SK-N-MC (cell line): ENCODE data around the gene PARD3B.

Experiments
- DNase-seq: peaks from one replicate; pipeline ENCODE4 v3.0.0-alpha.2; 2011; ENCODE audit warnings: low read depth, low spot score
- H3K27ac ChIP-seq: fragments of 200-600 bp; sonication (generic); 2 replicates; pipeline ENCODE4 v1.5.1; 2016; ENCODE audit warnings: mixed run types
- H3K36me3 ChIP-seq: fragments of 200-600 bp; sonication (generic); 2 replicates; pipeline ENCODE4 v1.6.1; 2017; ENCODE audit warnings: antibody characterized with exemption, low read length, mixed read lengths; ENCODE audit not compliant: insufficient read depth
- H3K4me3 ChIP-seq: fragments of 200-600 bp; sonication (generic); 2 replicates; pipeline ENCODE4 v1.5.1; 2016
- H3K9ac ChIP-seq: fragments of 200-600 bp; sonication (generic); 2 replicates; pipeline ENCODE4 v1.8.0; 2017; ENCODE audit warnings: mixed run types, mixed read lengths; ENCODE audit not compliant: insufficient read length
- H3K9me3 ChIP-seq: fragments of 200-600 bp; sonication (generic); 2 replicates; pipeline ENCODE4 v1.6.1; 2017; ENCODE audit warnings: low read depth, mild to moderate bottlenecking, antibody characterized with exemption, low read length, moderate library complexity, mixed read lengths
- EZH2 ChIP-seq: fragments of 200-600 bp; sonication (generic); IDR thresholded peaks from one replicate; pipeline ENCODE4 v1.6.1; 2017; ENCODE audit warnings: antibody characterized with exemption
- FOXP2 ChIP-seq: optimal IDR thresholded peaks from 2 replicates; pipeline ENCODE3; 2011; ENCODE audit warnings: mild to moderate bottlenecking, moderate library complexity; ENCODE audit not compliant: insufficient read depth; ENCODE audit errors: extremely low read length, control extremely low read depth
- POLR2AphosphoS5 ChIP-seq: IDR thresholded peaks from 2 replicates; pipeline ENCODE4 v1.6.1; 2012; ENCODE audit warnings: mild to moderate bottlenecking, low read depth, low read length, borderline replicate concordance

PARD3B gene

DNA sequence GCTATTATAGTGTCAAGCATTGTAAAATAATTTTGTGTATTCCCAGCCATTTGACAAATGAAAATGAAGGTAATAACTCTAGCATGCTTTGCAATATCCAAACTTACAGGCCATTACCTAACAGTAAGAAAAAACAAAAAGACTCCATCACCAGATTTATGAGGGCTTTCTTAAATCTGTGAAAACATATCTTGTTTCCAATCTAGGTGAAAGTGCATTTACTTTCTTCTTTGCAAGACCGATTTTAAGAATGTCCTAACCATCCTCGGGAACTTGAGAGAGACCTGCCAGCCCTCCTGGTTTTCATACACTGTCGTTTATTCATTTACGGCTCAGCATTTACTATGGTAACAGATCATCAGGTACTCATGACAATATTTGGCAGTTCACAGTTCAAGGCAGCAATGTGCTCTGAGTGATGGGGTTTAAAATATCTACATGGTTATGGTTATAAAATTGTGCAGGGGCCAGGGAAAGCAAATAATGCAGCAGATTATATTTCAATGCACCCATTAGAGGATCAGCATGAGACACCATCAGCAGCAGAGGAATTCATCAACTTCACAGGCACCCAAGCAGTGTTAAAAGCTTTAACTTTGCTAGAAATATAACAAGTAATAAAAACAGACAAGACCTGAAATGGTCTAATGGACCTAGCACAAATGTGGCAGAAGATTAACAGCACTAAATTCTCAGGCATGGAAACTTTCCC lies 34.4 kb upstream of the PARD3B start:
- Histone ChIP-seq H3K27ac (no peak overlapping the region), H3K9me3 (no peaks in the 10 kb centered on the region), H3K36me3 (no peaks in the 10 kb centered on the region), H3K9ac (no peak overlapping the region), H3K4me3 (no peak overlapping the region)
- no peak for TF ChIP-seq FOXP2
- TF ChIP-seq POLR2AphosphoS5: no peak
- TF ChIP-seq EZH2: no peak
- no peak for DNase-seq

DNA sequence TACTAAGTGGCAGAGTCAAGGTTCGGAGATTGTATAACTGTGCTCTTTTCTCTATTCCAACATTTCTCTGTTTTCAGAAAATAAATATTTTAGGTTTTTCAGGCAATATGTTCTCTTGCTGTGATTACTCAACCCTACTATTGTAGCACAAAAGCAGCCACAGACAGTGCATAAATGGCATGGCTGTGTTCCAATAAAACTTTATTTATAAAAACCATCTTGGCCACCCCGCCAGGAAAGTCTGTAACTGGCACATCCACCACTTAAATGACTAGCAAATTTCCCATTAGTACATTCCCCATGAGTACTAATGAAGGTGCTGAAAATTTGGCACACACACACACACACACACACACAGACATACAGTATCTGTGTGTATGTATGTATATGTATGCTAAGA lies 30.8 kb upstream of the PARD3B start:
- no peak for DNase-seq
- Histone ChIP-seq H3K9me3 (no peaks in the 10 kb centered on the region), H3K4me3 (no peak overlapping the region), H3K27ac (no peak overlapping the region), H3K36me3 (no peaks in the 10 kb centered on the region), H3K9ac (no peak overlapping the region)
- no peak for TF ChIP-seq FOXP2
- no peak for TF ChIP-seq EZH2
- TF ChIP-seq POLR2AphosphoS5: no peak

DNA sequence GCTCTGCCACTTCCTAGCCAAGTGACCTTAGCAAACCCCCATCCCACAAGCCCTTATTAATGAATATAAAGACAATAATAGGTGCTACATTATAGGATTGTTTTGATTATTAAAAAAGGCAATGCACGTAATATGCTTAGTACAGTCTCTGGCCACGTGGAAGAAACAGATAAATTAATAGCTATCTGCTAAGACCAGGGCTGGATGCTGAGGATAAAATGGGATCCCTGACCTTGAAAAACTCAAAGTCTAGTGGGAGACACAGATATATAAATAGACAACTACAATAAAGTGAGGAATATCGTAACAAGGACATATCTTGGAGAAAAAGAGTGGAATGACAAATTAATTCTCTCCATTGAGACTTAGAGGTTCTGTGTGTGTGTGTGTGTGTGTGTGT lies 29.9 kb upstream of the PARD3B start:
- H3K9me3 ChIP-seq: no peaks in the 10 kb centered on the region
- H3K4me3 ChIP-seq: no peak overlapping the region
- H3K36me3 ChIP-seq: no peaks in the 10 kb centered on the region
- H3K27ac ChIP-seq: no peak overlapping the region
- H3K9ac ChIP-seq: no peak overlapping the region
- TF ChIP-seq POLR2AphosphoS5: no peak
- TF ChIP-seq EZH2: no peak
- no peak for TF ChIP-seq FOXP2
- DNase-seq: no peak

DNA sequence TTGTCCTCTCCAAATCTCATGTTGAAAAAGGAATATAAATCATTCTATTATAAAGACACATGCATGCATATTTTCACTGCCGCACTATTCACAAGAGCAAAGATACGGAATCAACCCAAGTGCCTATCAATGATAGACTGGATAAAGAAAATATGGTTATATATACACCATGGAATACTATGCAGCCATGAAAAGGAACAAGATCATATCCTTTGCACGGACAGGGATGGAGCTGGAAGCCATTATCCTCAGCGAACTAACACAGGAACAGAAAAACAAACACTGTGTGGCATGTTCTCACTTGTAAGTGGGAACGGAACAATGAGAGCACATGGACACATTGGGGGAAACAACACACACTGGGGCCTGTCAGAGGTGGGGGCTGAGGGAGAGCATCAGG lies 28.1 kb upstream of the PARD3B start:
- no peak for DNase-seq
- Histone ChIP-seq H3K9me3 (no peaks in the 10 kb centered on the region), H3K4me3 (no peak overlapping the region), H3K36me3 (no peaks in the 10 kb centered on the region), H3K9ac (no peak overlapping the region), H3K27ac (no peak overlapping the region)
- TF ChIP-seq FOXP2 (no peak), POLR2AphosphoS5 (no peak), EZH2 (no peak)

DNA sequence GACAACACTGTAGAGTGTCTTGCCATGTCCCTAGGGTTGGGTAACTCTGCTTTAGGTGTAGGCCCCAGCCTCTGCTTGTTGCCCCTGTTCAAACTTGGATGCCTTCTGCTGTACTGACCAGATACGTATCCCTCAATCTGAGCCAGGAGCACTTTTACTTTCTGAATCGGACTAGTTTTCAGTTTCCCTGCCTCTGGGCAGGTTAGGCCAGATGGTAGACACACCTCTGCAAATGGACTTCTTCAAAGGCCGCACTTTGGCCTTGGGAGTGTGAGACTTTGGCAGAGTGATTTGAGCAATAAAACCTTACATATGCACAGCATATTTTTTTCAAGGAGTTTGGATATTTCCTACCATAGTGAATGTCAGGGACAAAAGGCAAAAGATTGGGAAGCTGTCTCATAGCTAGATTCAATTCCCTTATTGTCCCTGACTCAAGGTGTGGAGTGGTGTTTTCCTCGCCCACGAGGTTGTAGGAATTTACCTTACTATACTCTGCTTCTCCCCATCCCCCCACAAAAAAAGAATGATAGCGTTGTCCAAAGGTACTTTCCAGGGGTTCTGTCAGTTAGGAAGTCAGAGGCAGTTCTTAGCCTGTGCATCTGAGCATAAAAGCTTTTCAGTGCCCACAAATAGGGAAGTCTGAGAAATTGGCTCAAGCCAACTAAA lies 15.3 kb upstream of the PARD3B start:
- Histone ChIP-seq H3K9ac (no peak overlapping the region), H3K36me3 (no peaks in the 10 kb centered on the region), H3K27ac (no peak overlapping the region), H3K9me3 (no peaks in the 10 kb centered on the region), H3K4me3 (no peak overlapping the region)
- DNase-seq: no peak
- TF ChIP-seq POLR2AphosphoS5: no peak
- TF ChIP-seq FOXP2: no peak
- TF ChIP-seq EZH2: no peak

DNA sequence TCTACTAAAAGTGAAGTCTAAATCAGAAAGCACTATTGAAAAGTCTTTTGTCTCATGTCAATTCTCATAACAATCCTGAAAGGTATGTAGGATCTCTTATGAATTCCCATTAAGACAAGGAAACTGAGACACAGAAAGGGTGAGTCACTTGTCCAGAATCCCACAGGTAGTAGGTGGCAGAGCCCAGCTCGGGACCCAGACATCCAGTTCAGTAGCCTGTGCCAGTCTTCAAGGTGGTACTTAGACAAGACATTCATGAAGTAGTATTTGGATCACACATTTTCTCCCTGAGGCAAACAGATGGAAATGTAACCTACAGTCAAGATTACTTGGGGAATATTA lies 14.8 kb upstream of the PARD3B start:
- no peak overlapping the region for H3K9ac ChIP-seq
- no peak overlapping the region for H3K4me3 ChIP-seq
- H3K27ac ChIP-seq: no peak overlapping the region
- no peaks in the 10 kb centered on the region for H3K9me3 ChIP-seq
- TF ChIP-seq EZH2 (no peak), FOXP2 (no peak), POLR2AphosphoS5 (no peak)
- DNase-seq: no peak
- no peaks in the 10 kb centered on the region for H3K36me3 ChIP-seq

DNA sequence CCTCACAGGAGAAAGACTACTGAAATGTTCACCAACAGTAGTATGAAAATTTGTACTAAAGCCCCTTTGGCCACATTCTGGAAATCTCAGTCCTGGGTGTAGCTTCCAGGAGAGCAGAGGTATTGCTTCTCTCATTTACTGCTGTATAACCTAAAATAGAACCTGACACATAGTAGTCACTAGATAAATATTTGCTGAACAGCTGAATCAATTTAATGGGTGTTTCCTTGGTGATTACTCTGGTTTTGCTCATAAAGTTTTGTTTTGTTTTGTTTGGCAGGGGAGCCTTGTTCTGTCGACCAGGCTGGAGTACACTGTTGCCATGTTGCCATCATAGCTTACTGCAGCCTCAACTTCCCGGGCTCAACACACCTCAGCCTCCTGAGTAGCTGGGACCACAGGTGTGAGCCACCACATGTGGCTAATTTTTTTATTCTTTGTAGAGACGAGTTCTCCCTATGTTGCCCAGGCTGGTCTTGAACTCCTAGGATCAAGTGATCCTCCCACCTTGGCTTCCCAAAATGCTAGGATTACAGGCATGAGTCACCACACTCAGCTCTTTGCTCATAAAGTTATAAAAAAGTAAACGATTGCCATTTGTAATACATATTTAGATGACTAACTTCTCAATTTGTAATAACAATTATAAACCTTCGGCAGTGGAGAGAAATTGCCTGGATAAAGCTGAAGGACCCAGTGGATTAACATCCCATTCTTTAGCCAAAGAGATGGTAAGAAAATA lies 11.5 kb upstream of the PARD3B start:
- Histone ChIP-seq H3K4me3 (no peak overlapping the region), H3K9me3 (no peaks in the 10 kb centered on the region), H3K9ac (no peak overlapping the region), H3K27ac (no peak overlapping the region), H3K36me3 (no peaks in the 10 kb centered on the region)
- TF ChIP-seq EZH2 (no peak), POLR2AphosphoS5 (no peak), FOXP2 (no peak)
- no peak for DNase-seq

DNA sequence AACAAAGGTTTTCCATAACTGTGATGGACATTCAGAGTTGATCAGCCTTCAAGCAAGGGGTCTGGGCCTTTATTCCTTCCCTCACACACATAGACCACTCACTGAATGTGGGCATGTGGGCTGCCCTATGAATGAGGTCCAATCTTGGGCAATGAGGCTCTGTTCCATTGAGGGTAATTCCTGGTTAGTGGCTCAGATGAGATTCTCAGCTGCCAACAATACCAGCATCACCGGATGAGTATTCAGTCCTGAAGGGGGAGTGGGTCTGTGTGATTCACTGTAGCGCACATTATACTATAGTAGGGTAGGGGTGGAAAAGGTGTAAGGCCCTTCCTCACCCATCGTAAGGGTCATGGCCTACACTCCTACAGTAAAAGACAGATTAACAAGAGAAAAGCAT lies 9.9 kb upstream of the PARD3B start:
- Histone ChIP-seq H3K9me3 (no peaks in the 10 kb centered on the region), H3K4me3 (no peak overlapping the region), H3K9ac (no peak overlapping the region), H3K27ac (no peak overlapping the region), H3K36me3 (no peaks in the 10 kb centered on the region)
- TF ChIP-seq EZH2: no peak
- no peak for TF ChIP-seq FOXP2
- TF ChIP-seq POLR2AphosphoS5: no peak
- no peak for DNase-seq

DNA sequence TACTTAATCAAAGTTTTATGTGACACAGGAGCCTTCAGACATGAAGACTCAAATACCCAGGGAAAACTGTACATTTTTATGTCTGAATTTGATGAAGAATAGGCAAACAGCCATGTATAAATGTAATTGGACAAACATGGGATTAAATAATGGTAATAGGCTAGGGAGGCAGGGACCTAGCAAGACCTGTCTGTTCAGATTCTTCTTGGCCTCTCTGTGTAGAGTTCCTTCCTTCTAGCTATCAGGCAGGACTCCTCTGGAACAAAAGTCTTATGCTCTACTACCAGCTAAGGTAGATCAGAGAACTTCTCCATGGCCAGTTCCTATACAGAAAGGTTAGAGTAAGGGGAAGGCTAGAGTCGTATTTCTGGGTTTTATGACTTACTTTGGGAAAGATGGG lies 9.5 kb upstream of the PARD3B start:
- no peak overlapping the region for H3K27ac ChIP-seq
- DNase-seq: no peak
- TF ChIP-seq POLR2AphosphoS5: no peak
- no peak for TF ChIP-seq FOXP2
- no peak for TF ChIP-seq EZH2

More for the DNA sequence above, 9.5 kb upstream of the PARD3B start:
- no peak overlapping the region for H3K9ac ChIP-seq
- no peaks in the 10 kb centered on the region for H3K9me3 ChIP-seq
- no peaks in the 10 kb centered on the region for H3K36me3 ChIP-seq
- no peak overlapping the region for H3K4me3 ChIP-seq
